Lung (tissue), 12 donors: ENCODE data around the gene STON1. TPM values are rescaled to one million over a fixed set of nuclear protein-coding genes. Genes with fewer than 3 reads are reported as not detected.

Experiments
- ATAC-seq: fragments of 200-7000 bp; cut with Tn5 transposase; one replicate; pipeline ENCODE4 v1.9.1; 2020; ENCODE audit warnings: moderate number of reproducible peaks; ENCODE audit not compliant: insufficient read depth, low FRiP score
- DNase-seq, 3 donors: peaks; one replicate each; pipeline ENCODE4 v3.0.0-alpha.2; 2013 to 2017
- H3K27ac ChIP-seq, 2 donors: one replicate each; pipeline ENCODE4 v1.5.1; 2013; ENCODE audit warnings: mild to moderate bottlenecking in 2 of 2, moderate library complexity in 2 of 2, control low read depth in 1 of 2, inconsistent platforms in 1 of 2, low read depth in 1 of 2, low read length in 1 of 2
- H3K27me3 ChIP-seq, 3 donors: one replicate each; pipeline ENCODE4 v1.5.1; 2013; ENCODE audit warnings: low read length in 2 of 3; ENCODE audit not compliant: control insufficient read depth in 3 of 3, insufficient read depth in 3 of 3
- H3K36me3 ChIP-seq, 4 donors: one replicate each; pipeline ENCODE4 v1.5.1; 2013; ENCODE audit warnings: low read length in 4 of 4, mild to moderate bottlenecking in 1 of 4, moderate library complexity in 1 of 4; ENCODE audit not compliant: control insufficient read depth in 4 of 4, insufficient read depth in 4 of 4
- H3K4me1 ChIP-seq, 5 donors: one replicate each; pipeline ENCODE4 v1.5.1; 2013; ENCODE audit warnings: low read length in 5 of 5, mild to moderate bottlenecking in 2 of 5, moderate library complexity in 1 of 5; ENCODE audit not compliant: control insufficient read depth in 5 of 5, insufficient read depth in 5 of 5
- H3K4me3 ChIP-seq: one replicate; pipeline ENCODE4 v1.5.1; 2013; ENCODE audit warnings: mild to moderate bottlenecking, control low read depth, moderate library complexity
- H3K9ac ChIP-seq, 2 donors: one replicate each; pipeline ENCODE4 v1.5.1; 2013; ENCODE audit warnings: low read length in 2 of 2, control low read depth in 1 of 2; ENCODE audit not compliant: insufficient read depth in 1 of 2
- H3K9me3 ChIP-seq, 4 donors: one replicate each; pipeline ENCODE4 v1.5.1; 2013; ENCODE audit warnings: low read length in 3 of 4, mild to moderate bottlenecking in 1 of 4, moderate library complexity in 1 of 4; ENCODE audit not compliant: control insufficient read depth in 4 of 4, insufficient read depth in 3 of 4
- CTCF ChIP-seq: IDR thresholded peaks from 2 replicates; pipeline ENCODE4 v1.5.1; 2012; ENCODE audit warnings: mild to moderate bottlenecking; ENCODE audit errors: control extremely low read depth, extremely low read depth
- WGBS, 2 donors: extraction: QIAGEN DNeasy Blood & Tissue Kit; methylation state at CpG; one replicate each; pipeline ENCODE4 v1.1.7; 2013; 5-methylcytosine and 5-hydroxymethylcytosine counted together
- polyA plus RNA-seq, 2 donors: library from polyadenylated mRNA; stranded (reverse); fragments of 200-250 nt; gene quantifications; one replicate each; pipeline ENCODE4 v1.2.1, GENCODE V29; 2013
- total RNA-seq, 2 donors: library from RNA; depleted of rRNA in 1 of 2; stranded (reverse); fragments of >200 nt in 1 of 2; gene quantifications; one replicate each; pipeline ENCODE4 v1.2.1, GENCODE V29; 2014 to 2021
- donor health status: control.
- donor health status: control.
- donor health status: Bipolar disorder and iron deficiency.
- donor health status: healthy.
- donor health status: DM: yes; HTN: yes; CAD: no.

STON1 gene
- total and polyA plus RNA-seq, 4 donors = 3.8 to 35.2 (median 10.5) TPM

- no peaks in the 10 kb centered on the region for H3K27me3 ChIP-seq
- ATAC-seq = no peak
- DNase-seq = no peak
- 54 to 71% methylated on average over 9 of the region's 9 CpGs for WGBS, 2 donors
- no peaks in the 10 kb centered on the region for H3K9me3 ChIP-seq
- H3K9ac ChIP-seq = no peak overlapping the region
- H3K4me3 ChIP-seq = no peak overlapping the region
- TF ChIP-seq CTCF = no peak
- peaks cover 0 to 8% (median 2%) of the 10 kb centered on the region in 5 donors for H3K4me1 ChIP-seq
- H3K36me3 ChIP-seq = peaks cover 0 to 3% (median 0%) of the 10 kb centered on the region in 4 donors
- H3K27ac ChIP-seq = no peak overlapping the region
These were observed 44.7 kb downstream of the STON1 start for GRCh38 chr2:48574353-48575287.

GRCh38 chr2:48578313-48578712 lies 48.4 kb downstream of the STON1 start:
- no peaks in the 10 kb centered on the region for H3K4me1 ChIP-seq
- H3K27ac ChIP-seq = no peak overlapping the region
- H3K9me3 ChIP-seq = no peaks in the 10 kb centered on the region
- no peak for ATAC-seq
- no peak overlapping the region for H3K9ac ChIP-seq
- no peaks in the 10 kb centered on the region for H3K27me3 ChIP-seq
- H3K4me3 ChIP-seq = no peak overlapping the region
- no peak for TF ChIP-seq CTCF
- WGBS, 2 donors = 65 to 80% methylated on average over 4 of the region's 4 CpGs
- no peak for DNase-seq
- H3K36me3 ChIP-seq = peaks cover 0 to 16% (median 6%) of the 10 kb centered on the region in 4 donors

GRCh38 chr2:48583961-48584360 lies 54.0 kb downstream of the STON1 start:
- ATAC-seq = no peak

More at GRCh38 chr2:48583961-48584360, 54.0 kb downstream of the STON1 start:
- Histone ChIP-seq H3K9me3 (no peaks in the 10 kb centered on the region), H3K27ac (no peak overlapping the region), H3K27me3 (no peaks in the 10 kb centered on the region), H3K4me3 (no peak overlapping the region), H3K36me3 (peaks cover 0 to 20% (median 8%) of the 10 kb centered on the region in 4 donors), H3K9ac (no peak overlapping the region), H3K4me1 (no peaks in the 10 kb centered on the region)
- no peak for TF ChIP-seq CTCF
- 91 to 98% methylated on average over 3 of the region's 3 CpGs for WGBS, 2 donors
- no peak for DNase-seq
